GM13977 (cell line): ENCODE results near the gene ABCA7.

ENCODE experiments used
- DNase-seq: peaks from one replicate; pipeline ENCODE4 v3.0.0; 2012; ENCODE audit warnings: low spot score
- CTCF ChIP-seq: IDR thresholded peaks from 2 replicates; pipeline ENCODE4 v1.5.1; 2012; ENCODE audit warnings: mild to moderate bottlenecking, control low read depth; ENCODE audit not compliant: insufficient read depth; ENCODE audit errors: extremely low read depth, missing control alignments
- in situ Hi-C: fragments of 300-500 bp; cut with MboI; formaldehyde crosslinking; loops from one replicate; pipeline ENCODE4 v1.12.0; 2022; ENCODE audit warnings: low sequenced_read_pairs, low pct_unique_long_range_greater_than_20kb, mixed read lengths, inconsistent platforms; ENCODE audit not compliant: unreplicated experiment

The ABCA7 gene

DNA sequence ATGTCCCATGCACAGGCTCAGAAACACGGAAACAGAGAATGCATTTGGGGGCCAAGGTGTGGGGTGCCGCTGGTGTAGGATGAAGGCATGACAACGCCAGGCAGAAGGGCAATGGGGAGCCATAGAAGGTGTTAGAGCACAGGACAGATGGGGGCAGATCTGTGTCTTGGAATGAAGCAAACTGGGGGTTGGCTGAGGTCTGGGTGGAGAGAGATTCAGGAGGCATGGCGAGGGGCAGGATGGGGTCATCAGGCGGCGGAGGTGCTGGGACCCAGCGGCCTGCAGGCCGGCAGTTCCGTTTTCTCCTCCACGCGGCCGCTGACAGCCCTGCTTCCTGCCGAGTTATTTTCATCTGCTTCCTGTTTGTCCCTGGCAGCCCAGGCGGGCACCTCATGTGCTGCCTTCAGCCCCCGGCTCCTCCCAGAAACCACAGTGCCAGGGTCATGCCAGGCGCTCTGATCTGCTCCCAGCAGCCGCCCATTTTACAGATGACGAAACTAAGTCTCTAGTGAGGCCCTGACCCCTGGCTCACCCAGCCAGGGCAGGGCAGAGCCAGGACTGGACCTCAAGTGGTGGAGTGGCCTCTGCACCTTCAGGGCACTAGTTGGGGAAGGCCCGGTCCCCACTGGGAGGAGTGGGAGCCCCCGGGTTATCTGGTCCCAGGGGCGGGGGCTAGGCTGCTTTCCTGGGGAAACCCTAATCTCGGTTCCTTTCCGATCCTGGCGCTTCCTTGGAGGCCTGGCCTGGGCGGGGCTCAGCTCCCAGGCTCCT, 29.3 kb downstream of the ABCA7 start:
- no peak for TF ChIP-seq CTCF
- DNase-seq = peak; percentile 61
- in situ Hi-C loops = no loop called here

- DNase-seq = no peak
- no peak for TF ChIP-seq CTCF
- in situ Hi-C loops = no loop called here
Observed at GRCh38 chr19:1070576-1070930, 30.6 kb downstream of the ABCA7 start.

DNA sequence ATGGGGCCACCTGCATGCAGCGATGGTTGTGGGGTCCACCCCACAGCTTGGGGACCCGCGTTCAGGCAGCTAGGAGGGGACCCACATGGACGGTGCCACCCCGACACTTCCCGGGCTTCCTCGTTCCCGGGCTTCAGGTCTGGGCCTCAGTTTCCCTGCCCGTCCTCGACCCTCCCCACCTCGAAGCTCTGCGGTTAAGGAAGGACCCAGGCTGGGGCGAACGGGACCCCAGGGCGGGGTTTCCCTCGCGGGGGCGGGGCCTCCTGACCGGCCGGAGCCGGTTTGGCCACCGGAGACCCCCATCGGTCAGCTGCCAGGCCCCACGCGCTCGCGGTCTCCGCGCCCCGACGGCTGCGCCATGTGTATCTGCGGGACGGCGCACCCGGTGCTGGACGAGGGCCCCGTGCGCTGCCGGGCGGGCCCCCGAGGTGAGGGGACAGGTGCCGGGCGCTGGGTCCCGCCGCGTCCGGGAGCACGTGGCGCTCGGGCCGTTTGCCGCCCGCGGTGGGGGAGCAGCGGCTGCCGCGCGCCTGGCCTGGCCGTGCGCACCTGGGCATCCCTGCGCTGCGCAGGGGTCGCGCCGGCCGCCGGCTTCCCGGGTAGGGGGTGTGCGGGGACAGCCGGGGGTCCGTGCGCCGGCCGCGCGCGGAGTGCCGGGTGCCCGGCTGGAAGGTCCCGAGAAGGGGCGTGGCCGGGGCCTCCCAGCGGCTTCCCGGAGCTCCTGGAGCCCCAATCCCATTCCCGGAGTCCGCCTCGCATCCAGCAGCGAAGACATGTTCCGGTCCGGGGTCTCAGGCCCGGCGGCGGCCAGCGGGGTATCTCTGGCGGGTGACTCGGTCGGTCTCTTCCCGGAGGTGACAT, 31.3 kb downstream of the ABCA7 start:
- DNase-seq = no peak
- no peak for TF ChIP-seq CTCF
- in situ Hi-C loops = no loop called here

GRCh38 chr19:1072371-1073015, 32.6 kb downstream of the ABCA7 start:
- DNase-seq = no peak
- TF ChIP-seq CTCF = no peak
- in situ Hi-C loops = no loop called here

- in situ Hi-C loops = no loop called here
- TF ChIP-seq CTCF = no peak
- DNase-seq = no peak
Observed at GRCh38 chr19:1073063-1073955, 33.4 kb downstream of the ABCA7 start.

DNA sequence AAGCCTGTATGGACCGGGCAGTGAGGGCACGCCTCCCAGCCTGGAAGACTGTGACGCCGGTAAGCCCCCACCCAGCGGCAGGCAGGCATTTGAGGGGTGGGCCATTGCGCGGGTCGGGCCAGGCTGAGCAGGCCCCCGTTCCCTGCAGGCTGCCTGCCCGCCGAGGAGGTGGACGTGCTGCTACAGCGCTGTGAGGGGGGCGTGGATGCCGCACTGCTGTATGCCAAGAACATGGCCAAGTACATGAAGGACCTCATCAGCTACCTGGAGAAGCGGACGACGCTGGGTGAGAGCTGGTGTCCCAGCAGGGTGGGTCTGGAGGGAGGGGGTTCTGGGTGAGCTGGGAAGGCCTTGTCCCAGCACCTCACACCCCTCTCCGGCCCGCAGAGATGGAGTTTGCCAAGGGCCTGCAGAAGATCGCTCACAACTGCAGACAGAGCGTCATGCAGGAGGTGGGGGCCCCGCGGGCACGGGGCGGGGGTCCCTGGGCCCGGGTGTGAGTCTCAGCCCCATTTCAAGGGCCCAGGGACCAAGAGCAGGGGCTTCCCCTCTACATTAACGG, 34.1 kb downstream of the ABCA7 start:
- no peak for DNase-seq
- in situ Hi-C loops = no loop called here
- TF ChIP-seq CTCF = no peak
